ENCODE data around the gene CT45A3.
A peak's percentile ranks its signal among the peaks of the same experiment; 100 is the strongest.
"Not testable (repeated sequence)": the region's sequence is repeated elsewhere in the genome, so short reads cannot be mapped to it uniquely, and the experiment has no call there.

CT45A3 gene, protein sequence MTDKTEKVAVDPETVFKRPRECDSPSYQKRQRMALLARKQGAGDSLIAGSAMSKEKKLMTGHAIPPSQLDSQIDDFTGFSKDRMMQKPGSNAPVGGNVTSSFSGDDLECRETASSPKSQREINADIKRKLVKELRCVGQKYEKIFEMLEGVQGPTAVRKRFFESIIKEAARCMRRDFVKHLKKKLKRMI

DNA sequence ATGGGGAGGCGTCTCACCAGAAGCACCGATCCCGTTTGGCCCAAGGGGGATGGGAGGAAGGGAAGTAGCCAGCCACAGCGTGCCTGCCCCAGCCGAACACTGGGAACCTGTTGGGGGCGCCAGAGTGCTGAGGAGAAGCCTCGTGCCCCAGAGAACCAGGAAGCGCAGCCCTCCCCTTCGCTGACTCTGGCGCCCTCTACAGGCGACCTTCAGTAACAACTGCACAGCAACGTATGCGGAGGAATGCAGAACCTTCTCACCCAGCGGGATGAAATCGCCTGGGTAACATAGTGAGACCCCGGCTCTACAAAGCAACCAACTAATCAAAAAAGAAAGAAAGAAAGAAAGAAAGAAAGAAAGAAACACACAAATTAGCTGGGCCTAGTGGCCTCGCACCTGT lies at the start of gene CT45A3:
Gene CT45A3, minus strand, starts transcription at position 101 of the 400 bp plus-strand sequence. CDS start 3,747 bp downstream, outside the sequence.
- not testable (repeated sequence) for H3K9me3 ChIP-seq (ENCODE audit: control insufficient read depth, insufficient read depth, low read depth, low read length); H3K36me3 ChIP-seq (ENCODE audit: control insufficient read depth, insufficient read depth, low read length); H3K4me1 ChIP-seq (ENCODE audit: control insufficient read depth, insufficient read depth, low read length); H3K4me3 ChIP-seq (ENCODE audit: low read depth, low read length); H3K27ac ChIP-seq (ENCODE audit: low read depth, low read length); H3K9ac ChIP-seq (ENCODE audit: low read length); H3K27me3 ChIP-seq (ENCODE audit: control insufficient read depth, insufficient read depth, low read length)

DNA sequence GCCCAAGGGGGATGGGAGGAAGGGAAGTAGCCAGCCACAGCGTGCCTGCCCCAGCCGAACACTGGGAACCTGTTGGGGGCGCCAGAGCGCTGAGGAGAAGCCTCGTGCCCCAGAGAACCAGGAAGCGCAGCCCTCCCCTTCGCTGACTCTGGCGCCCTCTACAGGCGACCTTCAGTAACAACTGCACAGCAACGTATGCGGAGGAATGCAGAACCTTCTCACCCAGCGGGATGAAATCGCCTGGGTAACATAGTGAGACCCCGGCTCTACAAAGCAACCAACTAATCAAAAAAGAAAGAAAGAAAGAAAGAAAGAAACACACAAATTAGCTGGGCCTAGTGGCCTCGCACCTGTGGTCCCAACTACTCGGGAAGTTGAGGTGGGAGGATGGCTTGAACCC lies 34.7 kb upstream of the CT45A3 start, which contains the start of gene CT45A6:
Gene CT45A6, minus strand, starts transcription at position 101 of the 400 bp plus-strand sequence. CDS start 3,794 bp downstream, outside the sequence.
- H3K9me3 ChIP-seq (ENCODE audit: control insufficient read depth, insufficient read depth, low read depth, low read length); H3K4me1 ChIP-seq (ENCODE audit: control insufficient read depth, insufficient read depth, low read length); H3K36me3 ChIP-seq (ENCODE audit: control insufficient read depth, insufficient read depth, low read length); H3K4me3 ChIP-seq (ENCODE audit: low read depth, low read length); H3K9ac ChIP-seq (ENCODE audit: low read length); H3K27me3 ChIP-seq (ENCODE audit: control insufficient read depth, insufficient read depth, low read length); H3K27ac ChIP-seq (ENCODE audit: low read depth, low read length): not testable (repeated sequence)

DNA sequence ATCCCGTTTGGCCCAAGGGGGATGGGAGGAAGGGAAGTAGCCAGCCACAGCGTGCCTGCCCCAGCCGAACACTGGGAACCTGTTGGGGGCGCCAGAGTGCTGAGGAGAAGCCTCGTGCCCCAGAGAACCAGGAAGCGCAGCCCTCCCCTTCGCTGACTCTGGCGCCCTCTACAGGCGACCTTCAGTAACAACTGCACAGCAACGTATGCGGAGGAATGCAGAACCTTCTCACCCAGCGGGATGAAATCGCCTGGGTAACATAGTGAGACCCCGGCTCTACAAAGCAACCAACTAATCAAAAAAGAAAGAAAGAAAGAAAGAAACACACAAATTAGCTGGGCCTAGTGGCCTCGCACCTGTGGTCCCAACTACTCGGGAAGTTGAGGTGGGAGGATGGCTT lies 17.4 kb upstream of the CT45A3 start, which contains the start of gene CT45A5:
Gene CT45A5, minus strand, starts transcription at position 101 of the 400 bp plus-strand sequence. CDS start 3,774 bp downstream, outside the sequence.
- not testable (repeated sequence) for H3K27ac ChIP-seq (ENCODE audit: low read depth, low read length); H3K36me3 ChIP-seq (ENCODE audit: control insufficient read depth, insufficient read depth, low read length); H3K9me3 ChIP-seq (ENCODE audit: control insufficient read depth, insufficient read depth, low read depth, low read length); H3K27me3 ChIP-seq (ENCODE audit: control insufficient read depth, insufficient read depth, low read length); H3K4me1 ChIP-seq (ENCODE audit: control insufficient read depth, insufficient read depth, low read length); H3K9ac ChIP-seq (ENCODE audit: low read length); H3K4me3 ChIP-seq (ENCODE audit: low read depth, low read length)

DNA sequence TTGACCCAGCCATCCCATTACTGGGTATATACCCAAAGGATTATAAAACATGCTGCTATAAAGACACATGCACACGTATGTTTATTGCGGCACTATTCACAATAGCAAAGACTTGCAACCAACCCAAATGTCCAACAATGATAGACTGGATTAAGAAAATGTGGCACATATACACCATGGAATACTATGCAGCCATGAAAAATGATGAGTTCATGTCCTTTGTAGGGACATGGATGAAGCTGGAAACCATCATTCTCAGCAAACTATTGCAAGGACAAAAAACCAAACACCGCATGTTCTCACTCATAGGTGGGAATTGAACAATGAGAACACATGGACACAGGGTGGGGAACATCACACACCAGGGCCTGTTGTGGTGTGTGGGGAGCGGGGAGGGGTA lies 23.3 kb downstream of the CT45A3 start:
- not testable (repeated sequence) for H3K4me3 ChIP-seq (ENCODE audit: low read depth, low read length); H3K36me3 ChIP-seq (ENCODE audit: control insufficient read depth, insufficient read depth, low read length); H3K27ac ChIP-seq (ENCODE audit: low read depth, low read length); H3K4me1 ChIP-seq (ENCODE audit: control insufficient read depth, insufficient read depth, low read length); H3K27me3 ChIP-seq (ENCODE audit: control insufficient read depth, insufficient read depth, low read length); H3K9ac ChIP-seq (ENCODE audit: low read length)
- H3K9me3 ChIP-seq (ENCODE audit: control insufficient read depth, insufficient read depth, low read depth, low read length), result peaks cover 10% of the 10 kb centered on the region; the same call in 1 of the 2 replicates

DNA sequence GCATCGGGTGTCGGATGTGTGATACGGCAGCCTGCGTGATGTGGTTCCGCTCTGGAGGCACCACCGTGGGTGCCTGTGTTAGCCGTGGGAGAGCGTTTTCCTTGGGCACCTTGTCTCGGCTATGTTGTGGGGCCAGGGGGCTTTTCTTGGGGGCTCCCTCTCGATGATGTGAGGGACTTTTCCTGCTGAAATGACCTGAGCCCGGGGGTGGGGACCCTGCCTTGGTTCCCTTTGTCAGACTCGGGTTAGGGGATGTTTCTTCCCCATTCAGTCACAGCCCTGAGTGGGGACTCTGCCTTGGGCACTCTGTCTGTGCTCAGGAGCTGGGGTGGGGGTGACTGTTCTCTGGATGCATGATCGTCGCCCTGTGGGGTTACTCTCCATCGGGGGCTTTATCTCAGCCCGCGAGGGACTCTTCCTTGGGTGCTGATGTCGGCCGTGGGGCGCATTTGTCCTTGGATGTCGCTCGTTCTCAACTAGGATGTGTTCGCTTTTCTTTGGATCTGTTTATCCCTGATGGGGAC lies 26.7 kb downstream of the CT45A3 start:
- Histone ChIP-seq H3K27me3 (ENCODE audit: control insufficient read depth, insufficient read depth, low read length) (no peaks in the 10 kb centered on the region), H3K36me3 (ENCODE audit: control insufficient read depth, insufficient read depth, low read length) (no peaks in the 10 kb centered on the region), H3K9me3 (ENCODE audit: control insufficient read depth, insufficient read depth, low read depth, low read length) (peaks cover 10% of the 10 kb centered on the region; the same call in 1 of the 2 replicates), H3K9ac (ENCODE audit: low read length) (no peak overlapping the region), H3K4me3 (ENCODE audit: low read depth, low read length) (no peak overlapping the region), H3K4me1 (ENCODE audit: control insufficient read depth, insufficient read depth, low read length) (no peaks in the 10 kb centered on the region), H3K27ac (ENCODE audit: low read depth, low read length) (no peak overlapping the region)

DNA sequence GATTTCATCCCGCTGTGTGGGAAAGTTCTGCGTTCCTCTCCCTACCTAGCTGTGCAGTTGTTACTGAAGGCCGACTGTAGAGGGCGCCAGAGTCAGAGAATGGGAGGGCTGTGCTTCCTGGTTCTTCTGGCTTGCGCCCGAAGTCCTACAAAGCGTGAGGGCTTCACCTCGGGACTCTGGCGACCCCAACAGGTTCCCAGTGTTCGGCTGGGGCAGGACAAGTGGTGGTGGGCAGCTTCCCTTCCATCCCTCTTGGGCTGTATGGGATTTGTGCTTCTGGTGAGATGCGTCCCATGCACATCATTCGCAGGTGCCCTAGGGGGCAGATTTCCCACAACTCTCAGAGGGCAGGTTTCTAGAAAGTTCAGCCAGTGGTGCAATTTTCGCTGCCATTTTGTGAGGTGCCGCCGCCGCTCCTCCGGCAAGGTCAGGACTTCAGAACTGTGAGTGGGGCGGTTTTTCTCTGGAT lies 27.3 kb downstream of the CT45A3 start:
- no peaks in the 10 kb centered on the region for H3K4me1 ChIP-seq (ENCODE audit: control insufficient read depth, insufficient read depth, low read length)
- no peak overlapping the region for H3K27ac ChIP-seq (ENCODE audit: low read depth, low read length)
- no peak overlapping the region for H3K9ac ChIP-seq (ENCODE audit: low read length)
- H3K4me3 ChIP-seq (ENCODE audit: low read depth, low read length), result peak overlapping the region; percentile 21; the same call in 1 of the 2 replicates
- no peaks in the 10 kb centered on the region for H3K36me3 ChIP-seq (ENCODE audit: control insufficient read depth, insufficient read depth, low read length)
- H3K9me3 ChIP-seq (ENCODE audit: control insufficient read depth, insufficient read depth, low read depth, low read length), result peaks cover 10% of the 10 kb centered on the region; the same call in 1 of the 2 replicates
- H3K27me3 ChIP-seq (ENCODE audit: control insufficient read depth, insufficient read depth, low read length), result no peaks in the 10 kb centered on the region

DNA sequence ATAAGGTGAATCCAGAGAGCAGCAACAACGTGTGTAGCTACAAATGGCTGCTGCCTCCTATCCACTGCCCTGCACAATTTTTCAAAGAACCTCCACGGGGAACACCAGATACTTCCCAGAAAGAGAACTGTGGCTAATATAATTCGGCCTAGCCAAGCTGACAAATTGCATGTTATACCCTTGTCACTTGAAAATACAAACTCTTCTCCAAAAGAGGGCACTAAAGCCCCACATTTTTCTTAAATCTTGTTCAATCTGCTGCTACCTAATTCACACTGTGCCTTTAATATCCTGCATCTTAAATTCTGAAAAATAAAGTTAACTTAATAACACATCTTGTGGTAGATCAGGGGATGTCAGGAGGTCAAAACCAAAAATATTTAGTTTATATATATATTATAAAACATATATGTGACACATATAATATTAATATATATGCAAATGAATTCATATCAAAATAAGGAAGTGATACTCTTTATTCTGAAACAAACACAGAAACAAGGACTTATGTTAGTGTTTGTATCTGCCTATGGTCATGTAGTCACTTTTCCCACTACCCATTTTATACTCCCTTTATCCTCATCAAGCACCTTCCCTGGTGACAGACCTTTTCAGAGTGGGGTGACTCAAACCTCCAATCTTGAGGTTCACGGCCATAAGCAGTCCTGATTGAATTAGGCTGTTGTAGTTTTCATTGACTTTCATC lies 30.5 kb downstream of the CT45A3 start:
- peaks cover 10% of the 10 kb centered on the region; the same call in 1 of the 2 replicates for H3K9me3 ChIP-seq (ENCODE audit: control insufficient read depth, insufficient read depth, low read depth, low read length)
- no peaks in the 10 kb centered on the region for H3K27me3 ChIP-seq (ENCODE audit: control insufficient read depth, insufficient read depth, low read length)
- no peak overlapping the region for H3K9ac ChIP-seq (ENCODE audit: low read length)

DNA sequence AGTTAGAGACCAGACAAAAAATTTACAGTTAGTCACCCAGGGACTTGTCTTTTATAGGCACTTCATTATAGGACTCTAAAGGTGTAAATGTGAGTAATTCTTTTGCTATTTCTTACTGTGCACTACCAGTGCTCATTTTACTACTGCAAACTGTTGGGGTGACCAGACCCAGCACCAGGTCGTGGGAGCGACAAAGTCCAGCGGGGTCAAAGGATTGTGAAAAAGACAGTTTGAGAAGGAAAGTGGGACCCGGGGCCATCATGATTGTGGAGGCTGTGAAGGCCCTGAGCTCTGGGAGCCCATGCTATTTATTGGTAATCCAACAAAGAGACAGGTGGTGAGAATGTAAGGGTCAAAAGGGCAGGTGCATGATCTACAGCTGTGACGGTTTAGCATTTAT lies 33.3 kb downstream of the CT45A3 start:
- H3K27ac ChIP-seq (ENCODE audit: low read depth, low read length); H3K27me3 ChIP-seq (ENCODE audit: control insufficient read depth, insufficient read depth, low read length); H3K9ac ChIP-seq (ENCODE audit: low read length); H3K4me1 ChIP-seq (ENCODE audit: control insufficient read depth, insufficient read depth, low read length); H3K9me3 ChIP-seq (ENCODE audit: control insufficient read depth, insufficient read depth, low read depth, low read length); H3K4me3 ChIP-seq (ENCODE audit: low read depth, low read length); H3K36me3 ChIP-seq (ENCODE audit: control insufficient read depth, insufficient read depth, low read length): not testable (repeated sequence)

More for the DNA sequence above, 30.5 kb downstream of the CT45A3 start:
- Histone ChIP-seq H3K27ac (ENCODE audit: low read depth, low read length) (no peak overlapping the region), H3K36me3 (ENCODE audit: control insufficient read depth, insufficient read depth, low read length) (no peaks in the 10 kb centered on the region), H3K4me1 (ENCODE audit: control insufficient read depth, insufficient read depth, low read length) (no peaks in the 10 kb centered on the region), H3K4me3 (ENCODE audit: low read depth, low read length) (no peak overlapping the region)

DNA sequence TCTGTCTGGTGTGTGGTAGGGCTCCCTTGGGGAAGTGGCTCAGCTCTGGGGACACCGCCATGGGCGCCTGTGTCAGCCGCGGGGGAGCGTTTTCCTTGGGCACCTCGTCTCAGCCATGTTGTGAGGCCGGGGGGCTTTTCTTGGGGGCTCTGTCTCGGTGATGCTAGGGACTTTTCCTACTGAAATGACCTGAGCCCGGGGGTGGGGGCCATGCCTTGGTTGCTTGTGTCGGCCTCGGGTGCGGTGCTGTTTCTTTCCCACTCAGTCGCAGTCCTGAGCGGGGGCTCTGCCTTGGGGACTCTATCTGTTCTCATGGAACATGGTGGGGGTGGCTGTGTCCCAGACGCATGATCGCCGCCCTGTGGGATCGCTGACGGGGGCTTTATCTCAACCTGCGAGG lies 54.2 kb downstream of the CT45A3 start:
- no peaks in the 10 kb centered on the region for H3K36me3 ChIP-seq (ENCODE audit: control insufficient read depth, insufficient read depth, low read length)
- no peak overlapping the region for H3K9ac ChIP-seq (ENCODE audit: low read length)

DNA sequence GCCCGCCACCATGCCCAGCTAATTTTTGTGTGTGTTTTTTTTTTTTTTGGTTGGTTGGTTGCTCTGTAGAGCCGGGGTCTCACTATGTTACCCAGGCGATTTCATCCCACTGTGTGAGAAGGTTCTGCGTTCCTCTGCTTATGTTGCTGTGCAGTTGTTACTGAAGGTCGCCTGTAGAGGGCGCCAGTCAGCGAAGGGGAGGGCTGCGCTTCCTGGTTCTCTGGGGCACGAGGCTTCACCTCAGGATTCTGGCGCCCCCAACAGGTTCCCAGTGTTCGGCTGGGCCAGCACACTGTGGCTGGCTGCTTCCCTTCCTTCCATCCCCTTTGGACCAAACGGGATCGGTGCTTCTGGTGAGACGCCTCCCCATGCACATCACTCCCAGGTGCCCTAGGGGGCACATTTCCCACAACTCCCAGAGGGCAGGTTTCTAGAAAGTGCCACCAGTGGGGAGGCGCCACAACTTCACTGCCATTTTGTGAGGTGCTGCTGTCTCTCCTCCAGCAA lies 54.8 kb downstream of the CT45A3 start, which contains the start of gene CT45A1:
Gene CT45A1, plus strand, starts transcription at position 457 of the 507 bp plus-strand sequence. CDS start 5,302 bp downstream, outside the sequence.
- not testable (repeated sequence) for H3K27ac ChIP-seq (ENCODE audit: low read depth, low read length); H3K27me3 ChIP-seq (ENCODE audit: control insufficient read depth, insufficient read depth, low read length); H3K9ac ChIP-seq (ENCODE audit: low read length); H3K4me3 ChIP-seq (ENCODE audit: low read depth, low read length); H3K4me1 ChIP-seq (ENCODE audit: control insufficient read depth, insufficient read depth, low read length); H3K9me3 ChIP-seq (ENCODE audit: control insufficient read depth, insufficient read depth, low read depth, low read length); H3K36me3 ChIP-seq (ENCODE audit: control insufficient read depth, insufficient read depth, low read length)

More for the DNA sequence above, 54.2 kb downstream of the CT45A3 start:
- H3K4me1 ChIP-seq (ENCODE audit: control insufficient read depth, insufficient read depth, low read length), result no peaks in the 10 kb centered on the region
- H3K27ac ChIP-seq (ENCODE audit: low read depth, low read length), result no peak overlapping the region
- no peak overlapping the region for H3K4me3 ChIP-seq (ENCODE audit: low read depth, low read length)
- peaks cover 5% of the 10 kb centered on the region; the same call in 1 of the 2 replicates for H3K9me3 ChIP-seq (ENCODE audit: control insufficient read depth, insufficient read depth, low read depth, low read length)
- H3K27me3 ChIP-seq (ENCODE audit: control insufficient read depth, insufficient read depth, low read length), result no peaks in the 10 kb centered on the region
